OCI-LY7 (cell line): ENCODE measurements around the gene RPS6KA2.

Experiments used
- CTCF ChIP-seq: fragments of 200-600 bp; sonication (generic); conservative IDR thresholded peaks from 2 replicates; pipeline ENCODE4 v1.5.1; 2014; ENCODE audit warnings: mild to moderate bottlenecking, antibody characterized with exemption, low read length, moderate library complexity, mixed read lengths
- EZH2phosphoT487 ChIP-seq: fragments of 200-600 bp; sonication (generic); IDR thresholded peaks from 2 replicates; pipeline ENCODE4 v1.6.1; 2018; ENCODE audit warnings: low read depth, borderline replicate concordance, mild to moderate bottlenecking, mixed run types, antibody characterized with exemption, low read length, moderate library complexity, mixed read lengths

- TF ChIP-seq CTCF (no peak), EZH2phosphoT487 (no peak)
Measured at GRCh38 chr6:166393535-166393823, 233.6 kb downstream of the RPS6KA2 start.
